ENCODE results near the gene LRRC15. TPM values are rescaled to one million over a fixed set of nuclear protein-coding genes. Genes with fewer than 3 reads are reported as not detected.

The LRRC15 gene
- polyA plus RNA-seq, 1 donor = 0.03 TPM

- H3K4me3 ChIP-seq (ENCODE audit: low read length) = no peak overlapping the region
- no peak for DNase-seq
- no peaks in the 10 kb centered on the region for H3K9me3 ChIP-seq (ENCODE audit: control insufficient read depth, low read depth, low read length)
- no peak overlapping the region for H3K27ac ChIP-seq (ENCODE audit: low read length)
- no peaks in the 10 kb centered on the region for H3K36me3 ChIP-seq (ENCODE audit: control insufficient read depth, insufficient read depth, low read length)
- WGBS (ENCODE audit: insufficient coverage, low lambda C conversion rate) = no CpG with 5 or more reads among the region's 7 CpGs
- H3K27me3 ChIP-seq (ENCODE audit: control insufficient read depth, insufficient read depth, low read length) = peaks cover 2% of the 10 kb centered on the region
- peaks cover 13% of the 10 kb centered on the region for H3K4me1 ChIP-seq (ENCODE audit: control insufficient read depth, insufficient read depth, low read length)
These were observed 57.3 kb downstream of the LRRC15 start for GRCh38 chr3:194312186-194312742.

GRCh38 chr3:194311000-194311399 lies 58.5 kb downstream of the LRRC15 start:
- DNase-seq = no peak
- Histone ChIP-seq H3K9me3 (ENCODE audit: control insufficient read depth, low read depth, low read length) (no peaks in the 10 kb centered on the region), H3K36me3 (ENCODE audit: control insufficient read depth, insufficient read depth, low read length) (no peaks in the 10 kb centered on the region), H3K27ac (ENCODE audit: low read length) (no peak overlapping the region), H3K4me1 (ENCODE audit: control insufficient read depth, insufficient read depth, low read length) (peaks cover 13% of the 10 kb centered on the region), H3K4me3 (ENCODE audit: low read length) (no peak overlapping the region), H3K27me3 (ENCODE audit: control insufficient read depth, insufficient read depth, low read length) (peaks cover 7% of the 10 kb centered on the region)
- 100% methylated on average over 2 of the region's 2 CpGs for WGBS (ENCODE audit: insufficient coverage, low lambda C conversion rate)

GRCh38 chr3:194310060-194310835 lies 59.3 kb downstream of the LRRC15 start:
- peaks cover 7% of the 10 kb centered on the region for H3K27me3 ChIP-seq (ENCODE audit: control insufficient read depth, insufficient read depth, low read length)
- no peak overlapping the region for H3K27ac ChIP-seq (ENCODE audit: low read length)
- no peaks in the 10 kb centered on the region for H3K9me3 ChIP-seq (ENCODE audit: control insufficient read depth, low read depth, low read length)
- H3K4me3 ChIP-seq (ENCODE audit: low read length) = no peak overlapping the region
- WGBS (ENCODE audit: insufficient coverage, low lambda C conversion rate) = no CpG with 5 or more reads among the region's 11 CpGs
- DNase-seq = no peak
- H3K4me1 ChIP-seq (ENCODE audit: control insufficient read depth, insufficient read depth, low read length) = peaks cover 8% of the 10 kb centered on the region
- H3K36me3 ChIP-seq (ENCODE audit: control insufficient read depth, insufficient read depth, low read length) = no peaks in the 10 kb centered on the region

GRCh38 chr3:194308601-194309449 lies 60.7 kb downstream of the LRRC15 start:
- no peaks in the 10 kb centered on the region for H3K36me3 ChIP-seq (ENCODE audit: control insufficient read depth, insufficient read depth, low read length)
- no peaks in the 10 kb centered on the region for H3K9me3 ChIP-seq (ENCODE audit: control insufficient read depth, low read depth, low read length)
- peaks cover 7% of the 10 kb centered on the region for H3K27me3 ChIP-seq (ENCODE audit: control insufficient read depth, insufficient read depth, low read length)
- H3K27ac ChIP-seq (ENCODE audit: low read length) = no peak overlapping the region
- H3K4me1 ChIP-seq (ENCODE audit: control insufficient read depth, insufficient read depth, low read length) = peaks cover 5% of the 10 kb centered on the region
- DNase-seq = no peak
- no peak overlapping the region for H3K4me3 ChIP-seq (ENCODE audit: low read length)
- whole genome bisulfite sequencing (ENCODE audit: insufficient coverage, low lambda C conversion rate) = no CpG with 5 or more reads among the region's 8 CpGs

- no peak overlapping the region for H3K27ac ChIP-seq (ENCODE audit: low read length)
- no peaks in the 10 kb centered on the region for H3K9me3 ChIP-seq (ENCODE audit: control insufficient read depth, low read depth, low read length)
- H3K27me3 ChIP-seq (ENCODE audit: control insufficient read depth, insufficient read depth, low read length) = peaks cover 8% of the 10 kb centered on the region
- no peak overlapping the region for H3K4me3 ChIP-seq (ENCODE audit: low read length)
- peaks cover under 1% of the 10 kb centered on the region for H3K4me1 ChIP-seq (ENCODE audit: control insufficient read depth, insufficient read depth, low read length)
- WGBS (ENCODE audit: insufficient coverage, low lambda C conversion rate) = 100% methylated on average over 2 of the region's 8 CpGs
- H3K36me3 ChIP-seq (ENCODE audit: control insufficient read depth, insufficient read depth, low read length) = no peaks in the 10 kb centered on the region
- DNase-seq = no peak
These were observed 61.7 kb downstream of the LRRC15 start for GRCh38 chr3:194307849-194308248.

- no peaks in the 10 kb centered on the region for H3K9me3 ChIP-seq (ENCODE audit: control insufficient read depth, low read depth, low read length)
- H3K4me1 ChIP-seq (ENCODE audit: control insufficient read depth, insufficient read depth, low read length) = no peaks in the 10 kb centered on the region
- no peak overlapping the region for H3K27ac ChIP-seq (ENCODE audit: low read length)
- H3K27me3 ChIP-seq (ENCODE audit: control insufficient read depth, insufficient read depth, low read length) = peaks cover 8% of the 10 kb centered on the region
- DNase-seq = no peak
- H3K36me3 ChIP-seq (ENCODE audit: control insufficient read depth, insufficient read depth, low read length) = no peaks in the 10 kb centered on the region
- no peak overlapping the region for H3K4me3 ChIP-seq (ENCODE audit: low read length)
- no CpG with 5 or more reads among the region's 13 CpGs for whole genome bisulfite sequencing (ENCODE audit: insufficient coverage, low lambda C conversion rate)
These were observed 62.5 kb downstream of the LRRC15 start for GRCh38 chr3:194306771-194307640.

GRCh38 chr3:194306109-194306686 lies 63.3 kb downstream of the LRRC15 start:
- no peak overlapping the region for H3K27ac ChIP-seq (ENCODE audit: low read length)
- no peak for DNase-seq
- no peak overlapping the region for H3K4me3 ChIP-seq (ENCODE audit: low read length)
- H3K36me3 ChIP-seq (ENCODE audit: control insufficient read depth, insufficient read depth, low read length) = no peaks in the 10 kb centered on the region
- WGBS (ENCODE audit: insufficient coverage, low lambda C conversion rate) = no CpG with 5 or more reads among the region's 11 CpGs
- H3K27me3 ChIP-seq (ENCODE audit: control insufficient read depth, insufficient read depth, low read length) = peaks cover 8% of the 10 kb centered on the region
- no peaks in the 10 kb centered on the region for H3K9me3 ChIP-seq (ENCODE audit: control insufficient read depth, low read depth, low read length)
- H3K4me1 ChIP-seq (ENCODE audit: control insufficient read depth, insufficient read depth, low read length) = no peaks in the 10 kb centered on the region

GRCh38 chr3:194305356-194306108 lies 64.0 kb downstream of the LRRC15 start:
- Histone ChIP-seq H3K27me3 (ENCODE audit: control insufficient read depth, insufficient read depth, low read length) (peaks cover 8% of the 10 kb centered on the region), H3K36me3 (ENCODE audit: control insufficient read depth, insufficient read depth, low read length) (no peaks in the 10 kb centered on the region), H3K4me1 (ENCODE audit: control insufficient read depth, insufficient read depth, low read length) (no peaks in the 10 kb centered on the region), H3K9me3 (ENCODE audit: control insufficient read depth, low read depth, low read length) (no peaks in the 10 kb centered on the region), H3K27ac (ENCODE audit: low read length) (no peak overlapping the region), H3K4me3 (ENCODE audit: low read length) (no peak overlapping the region)
- no peak for DNase-seq
- WGBS (ENCODE audit: insufficient coverage, low lambda C conversion rate) = no CpG with 5 or more reads among the region's 11 CpGs

All from large intestine (tissue), 3 donors.